IMR-90 (cell line): ENCODE measurements around the gene KRTDAP. TPM values are rescaled to one million over a fixed set of nuclear protein-coding genes. Genes with fewer than 3 reads are reported as not detected.

Source experiments
- ATAC-seq: fragments of 200-7000 bp; cut with Tn5 transposase; 2 replicates; pipeline ENCODE4 v1.9.1; 2020; ENCODE audit warnings: low read depth, mild to moderate bottlenecking, moderate library complexity
- BruUV-seq: library from RNA; stranded (reverse); fragments of 400-500 nt; replicated peaks from 2 replicates; lab custom pipeline; 2021; lab: Mats Ljungman, UMichigan
- CTCF ChIA-PET: fragments of 300-600 bp; formaldehyde crosslinking; extraction: SDS; loops from one replicate; lab custom pipeline; 2021; ENCODE audit warnings: antibody characterized with exemption; lab: Yijun Ruan, JAX
- POLR2A ChIA-PET: fragments of 300-600 bp; sonication (Branson Sonifier 250); formaldehyde crosslinking; loops from one replicate; lab custom pipeline; 2022; ENCODE audit warnings: antibody characterized with exemption; ENCODE audit not compliant: unreplicated experiment; lab: Charles Lee
- DNase-seq: peaks from one replicate; pipeline ENCODE4 v3.0.0; 2013
- H2AFZ ChIP-seq: replicated peaks from 2 replicates; pipeline ENCODE3; 2013; ENCODE audit warnings: low read length, mild to moderate bottlenecking; ENCODE audit not compliant: poor library complexity
- H2AK5ac ChIP-seq: 2 replicates; pipeline ENCODE4 v1.6.1; 2013; ENCODE audit warnings: low read depth, low read length, inconsistent platforms
- H2AK9ac ChIP-seq: replicated peaks from 2 replicates; pipeline ENCODE3; 2013; ENCODE audit warnings: mild to moderate bottlenecking, low read depth, low read length, moderate library complexity; ENCODE audit not compliant: poor library complexity
- H2BK120ac ChIP-seq: 2 replicates; pipeline ENCODE4 v1.6.1; 2013; ENCODE audit warnings: low read depth, low read length, inconsistent platforms
- H2BK15ac ChIP-seq: 3 replicates; pipeline ENCODE4 v1.6.1; 2013; ENCODE audit warnings: low read depth, low read length, inconsistent platforms
- H2BK20ac ChIP-seq: 2 replicates; pipeline ENCODE4 v1.6.1; 2013; ENCODE audit warnings: low read depth, mild to moderate bottlenecking, inconsistent platforms, low read length, moderate library complexity
- H2BK5ac ChIP-seq: 2 replicates; pipeline ENCODE4 v1.6.1; 2013; ENCODE audit warnings: mild to moderate bottlenecking, low read depth, low read length, inconsistent platforms; ENCODE audit not compliant: poor library complexity, severe bottlenecking
- H3K14ac ChIP-seq: replicated peaks from 2 replicates; pipeline ENCODE4 v1.6.1; 2013; ENCODE audit warnings: low read depth, low read length, inconsistent platforms
- H3K18ac ChIP-seq: 2 replicates; pipeline ENCODE4 v1.6.1; 2013; ENCODE audit warnings: low read depth, low read length, control low read depth
- H3K23ac ChIP-seq: 2 replicates; pipeline ENCODE4 v1.6.1; 2013; ENCODE audit warnings: low read depth, low read length, inconsistent platforms
- H3K27ac ChIP-seq: 2 replicates; pipeline ENCODE4 v1.5.1; 2013; ENCODE audit warnings: mild to moderate bottlenecking, control low read depth, low read length; ENCODE audit not compliant: insufficient read depth
- H3K27me3 ChIP-seq: 2 replicates; pipeline ENCODE4 v1.6.1; 2013; ENCODE audit warnings: low read length; ENCODE audit not compliant: control insufficient read depth, insufficient read depth
- H3K36me3 ChIP-seq: 2 replicates; pipeline ENCODE4 v1.6.1; 2013; ENCODE audit warnings: low read length, mixed read lengths; ENCODE audit not compliant: control insufficient read depth, insufficient read depth
- H3K4ac ChIP-seq: 2 replicates; pipeline ENCODE4 v1.6.1; 2013; ENCODE audit warnings: low read depth, low read length, inconsistent platforms
- H3K4me1 ChIP-seq: 2 replicates; pipeline ENCODE4 v1.6.1; 2013; ENCODE audit warnings: low read length, mixed read lengths; ENCODE audit not compliant: control insufficient read depth, insufficient read depth
- H3K4me2 ChIP-seq: 2 replicates; pipeline ENCODE4 v1.6.1; 2013; ENCODE audit warnings: low read depth, mild to moderate bottlenecking, control low read depth, low read length, moderate library complexity
- H3K4me3 ChIP-seq: 2 replicates; pipeline ENCODE4 v1.5.1; 2013; ENCODE audit warnings: low read depth, mild to moderate bottlenecking, control low read depth, low read length, moderate library complexity; ENCODE audit not compliant: insufficient read depth
- H3K56ac ChIP-seq: 2 replicates; pipeline ENCODE4 v1.6.1; 2013; ENCODE audit warnings: low read length, inconsistent platforms; ENCODE audit not compliant: insufficient read depth; ENCODE audit errors: extremely low read depth
- H3K79me1 ChIP-seq, 2 experiments: 2 replicates each; pipeline ENCODE4 v1.6.1; 2013; ENCODE audit warnings: low read length in 2 of 2, inconsistent platforms in 1 of 2, low read depth in 1 of 2
- H3K9ac ChIP-seq: 2 replicates; pipeline ENCODE4 v1.6.1; 2013; ENCODE audit warnings: low read depth, low read length, control low read depth
- H3K9me1 ChIP-seq: 2 replicates; pipeline ENCODE4 v1.6.1; 2013; ENCODE audit warnings: low read length, inconsistent platforms; ENCODE audit not compliant: insufficient read depth
- H3K9me3 ChIP-seq: 2 replicates; pipeline ENCODE4 v1.6.1; 2013; ENCODE audit warnings: low read length; ENCODE audit not compliant: control insufficient read depth, insufficient read depth
- H4K20me1 ChIP-seq: 2 replicates; pipeline ENCODE4 v1.6.1; 2013; ENCODE audit warnings: low read length, inconsistent platforms; ENCODE audit not compliant: insufficient read depth
- H4K5ac ChIP-seq: 2 replicates; pipeline ENCODE4 v1.6.1; 2013; ENCODE audit warnings: mild to moderate bottlenecking, low read depth, low read length, control low read depth
- H4K8ac ChIP-seq, 2 experiments: 2 replicates each; pipeline ENCODE4 v1.6.1; 2013; ENCODE audit warnings: low read depth in 2 of 2, low read length in 2 of 2, control low read depth in 1 of 2, inconsistent platforms in 1 of 2
- H4K91ac ChIP-seq: 2 replicates; pipeline ENCODE4 v1.6.1; 2013; ENCODE audit warnings: low read depth, low read length, inconsistent platforms; ENCODE audit not compliant: insufficient read depth
- CEBPB ChIP-seq: IDR thresholded peaks from 2 replicates; pipeline ENCODE4 v1.6.1; 2012; ENCODE audit warnings: low read depth, low read length, improper control_type of control experiment
- CHD1 ChIP-seq: IDR thresholded peaks from 2 replicates; pipeline ENCODE4 v1.6.1; 2012; ENCODE audit warnings: low read depth, low read length, improper control_type of control experiment
- ELK1 ChIP-seq: fragments of 150-350 bp; IDR thresholded peaks from 2 replicates; pipeline ENCODE4 v1.6.1; 2016; ENCODE audit warnings: low read depth, mild to moderate bottlenecking, low read length, moderate library complexity, borderline replicate concordance
- RAD21 ChIP-seq: IDR thresholded peaks from 2 replicates; pipeline ENCODE4 v1.6.1; 2012; ENCODE audit warnings: low read length, improper control_type of control experiment
- RFX5 ChIP-seq: IDR thresholded peaks from 2 replicates; pipeline ENCODE4 v1.8.0; 2012; ENCODE audit warnings: low read depth, mild to moderate bottlenecking, low read length, moderate library complexity
- SMC3 ChIP-seq: fragments of 150-350 bp; IDR thresholded peaks from 2 replicates; pipeline ENCODE4 v1.6.1; 2016; ENCODE audit warnings: low read depth, mild to moderate bottlenecking, antibody characterized with exemption, low read length, moderate library complexity
- WGBS, 2 experiments: methylation state at CpG; one replicate each; pipeline versions ENCODE4 v1.1.5 to v1.1.7; 2013; ENCODE audit warnings: missing lambda C conversion rate in 2 of 2; ENCODE audit not compliant: insufficient read length in 1 of 2; ENCODE audit errors: extremely low coverage in 2 of 2; 5-methylcytosine and 5-hydroxymethylcytosine counted together
- dilution Hi-C: fragments of 300-500 bp; cut with HindIII; formaldehyde crosslinking; loops from one replicate; pipeline ENCODE4 v1.14.3; 2018; ENCODE audit warnings: low sequenced_read_pairs; ENCODE audit not compliant: unreplicated experiment
- in situ Hi-C: fragments of 300-500 bp; cut with MboI; formaldehyde crosslinking; loops from 3 replicates; pipeline ENCODE4 v1.14.3; 2019; ENCODE audit warnings: low sequenced_read_pairs, inconsistent platforms, mixed read lengths
- intact Hi-C: fragments of 100-400 bp; cut with micrococcal nuclease; formaldehyde crosslinking; loops from 2 replicates; pipeline ENCODE4 v1.10.0; 2022
- polyA plus RNA-seq, 3 experiments: library from polyadenylated mRNA; depleted of rRNA; stranded (reverse); fragments of >200 nt; gene quantifications; 2 replicates each; pipeline ENCODE4 v1.2.3, GENCODE V29; 2012; ENCODE audit warnings: low replicate concordance in 1 of 3
- total RNA-seq: library from RNA; depleted of rRNA; stranded (reverse); fragments of >200 nt; gene quantifications from 2 replicates; pipeline ENCODE4 v1.2.3, GENCODE V29; 2012

The KRTDAP gene
- total and polyA plus RNA-seq, 2 of the 4 experiments (the other 2 are of a cell fraction): not detected

GRCh38 chr19:35498984-35499527, 8.8 kb upstream of the KRTDAP start:
- H3K4me3 ChIP-seq: no peak overlapping the region
- no peak for TF ChIP-seq RFX5
- no peak for TF ChIP-seq RAD21
- no peak for TF ChIP-seq ELK1
- TF ChIP-seq CHD1: no peak
- no peak for TF ChIP-seq CEBPB
- TF ChIP-seq SMC3: no peak
- H3K14ac ChIP-seq: no peak overlapping the region
- H3K9me1 ChIP-seq: no peaks in the 10 kb centered on the region
- no peak overlapping the region for H2BK20ac ChIP-seq
- no TSS peak for BruUV-seq
- no peak for ATAC-seq
- H3K23ac ChIP-seq: no peak overlapping the region
- no peak overlapping the region for H2BK5ac ChIP-seq
- H4K91ac ChIP-seq: no peak overlapping the region
- ChIA-PET POLR2A (no interaction called here), CTCF (no interaction called here)
- no peak overlapping the region for H3K4ac ChIP-seq
- H3K9ac ChIP-seq: no peak overlapping the region
- WGBS, 2 experiments: 58% methylated on average over 3 of the region's 9 CpGs; no CpG with 5 or more reads in 1 of the 2 experiments
- no peak overlapping the region for H4K5ac ChIP-seq
- no peak overlapping the region for H3K56ac ChIP-seq
- no peak overlapping the region for H4K8ac ChIP-seq
- H3K9me3 ChIP-seq: no peaks in the 10 kb centered on the region
- intact Hi-C loops (no loop called here), in situ Hi-C loops (no loop called here), dilution Hi-C loops (no loop called here)
- H2AK9ac ChIP-seq: no peak overlapping the region
- DNase-seq: no peak
- H3K27me3 ChIP-seq: peaks cover 27% of the 10 kb centered on the region
- no peak overlapping the region for H3K18ac ChIP-seq
- H2BK120ac ChIP-seq: no peak overlapping the region
- H2AK5ac ChIP-seq: no peak overlapping the region
- H2BK15ac ChIP-seq: no peak overlapping the region
- no peaks in the 10 kb centered on the region for H3K4me1 ChIP-seq
- no peak overlapping the region for H2AFZ ChIP-seq
- no peaks in the 10 kb centered on the region for H4K20me1 ChIP-seq
- no peak overlapping the region for H3K4me2 ChIP-seq
- no peaks in the 10 kb centered on the region for H3K36me3 ChIP-seq
- no peak overlapping the region for H3K27ac ChIP-seq
- no peaks in the 10 kb centered on the region for H3K79me1 ChIP-seq
